Subcutaneous abdominal adipose tissue (tissue), 5 donors: ENCODE measurements around the gene SLC17A6.

Source experiments
- H3K27ac ChIP-seq: one replicate; pipeline ENCODE4 v1.7.0; 2013; ENCODE audit warnings: low read depth, mild to moderate bottlenecking, inconsistent platforms, low read length, moderate library complexity
- H3K27me3 ChIP-seq, 5 donors: one replicate each; pipeline ENCODE4 v1.7.0; 2013; ENCODE audit warnings: low read length in 5 of 5, inconsistent platforms in 1 of 5; ENCODE audit not compliant: control insufficient read depth in 5 of 5, insufficient read depth in 4 of 5
- H3K36me3 ChIP-seq, 5 donors: one replicate each; pipeline ENCODE4 v1.7.0; 2013; ENCODE audit warnings: low read length in 5 of 5; ENCODE audit not compliant: control insufficient read depth in 5 of 5, insufficient read depth in 5 of 5
- H3K4me1 ChIP-seq, 5 donors: one replicate each; pipeline ENCODE4 v1.7.0; 2013; ENCODE audit warnings: low read length in 5 of 5, mild to moderate bottlenecking in 3 of 5, moderate library complexity in 1 of 5; ENCODE audit not compliant: control insufficient read depth in 5 of 5, insufficient read depth in 5 of 5
- H3K4me3 ChIP-seq, 5 donors: one replicate each; pipeline ENCODE4 v1.7.0; 2013; ENCODE audit warnings: low read length in 5 of 5, low read depth in 1 of 5
- H3K9ac ChIP-seq, 5 donors: one replicate each; pipeline ENCODE4 v1.7.0; 2013; ENCODE audit warnings: low read length in 5 of 5, mild to moderate bottlenecking in 4 of 5, moderate library complexity in 3 of 5
- H3K9me3 ChIP-seq, 5 donors: one replicate each; pipeline ENCODE4 v1.7.0; 2013; ENCODE audit warnings: low read length in 5 of 5; ENCODE audit not compliant: control insufficient read depth in 5 of 5
- donor health status: healthy.
- donor health status: healthy.
- donor health status: healthy.
- donor health status: healthy.
- donor health status: healthy.

Gene SLC17A6

DNA sequence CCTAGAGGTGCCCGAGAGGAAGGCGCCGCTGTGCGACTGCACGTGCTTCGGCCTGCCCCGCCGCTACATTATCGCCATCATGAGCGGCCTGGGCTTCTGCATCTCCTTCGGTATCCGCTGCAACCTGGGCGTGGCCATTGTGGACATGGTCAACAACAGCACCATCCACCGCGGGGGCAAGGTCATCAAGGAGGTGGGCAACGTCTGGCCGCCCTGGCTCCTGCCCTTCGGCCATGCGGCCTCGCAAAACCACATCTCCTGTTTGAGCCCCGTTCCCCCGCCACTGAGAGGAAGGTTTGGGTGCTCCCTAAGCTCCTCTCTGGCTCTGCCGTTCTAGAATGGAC lies 3.4 kb downstream of the SLC17A6 start:
- H3K36me3 ChIP-seq = no peaks in the 10 kb centered on the region
- peaks cover 52 to 71% (median 59%) of the 10 kb centered on the region in 5 donors for H3K27me3 ChIP-seq
- H3K4me1 ChIP-seq = peaks cover 0 to 5% (median 0%) of the 10 kb centered on the region in 5 donors
- peaks cover 0 to 3% (median 0%) of the 10 kb centered on the region in 5 donors for H3K9me3 ChIP-seq
- H3K27ac ChIP-seq = no peak overlapping the region
- H3K9ac ChIP-seq = no peak overlapping the region
- H3K4me3 ChIP-seq = no peak overlapping the region

DNA sequence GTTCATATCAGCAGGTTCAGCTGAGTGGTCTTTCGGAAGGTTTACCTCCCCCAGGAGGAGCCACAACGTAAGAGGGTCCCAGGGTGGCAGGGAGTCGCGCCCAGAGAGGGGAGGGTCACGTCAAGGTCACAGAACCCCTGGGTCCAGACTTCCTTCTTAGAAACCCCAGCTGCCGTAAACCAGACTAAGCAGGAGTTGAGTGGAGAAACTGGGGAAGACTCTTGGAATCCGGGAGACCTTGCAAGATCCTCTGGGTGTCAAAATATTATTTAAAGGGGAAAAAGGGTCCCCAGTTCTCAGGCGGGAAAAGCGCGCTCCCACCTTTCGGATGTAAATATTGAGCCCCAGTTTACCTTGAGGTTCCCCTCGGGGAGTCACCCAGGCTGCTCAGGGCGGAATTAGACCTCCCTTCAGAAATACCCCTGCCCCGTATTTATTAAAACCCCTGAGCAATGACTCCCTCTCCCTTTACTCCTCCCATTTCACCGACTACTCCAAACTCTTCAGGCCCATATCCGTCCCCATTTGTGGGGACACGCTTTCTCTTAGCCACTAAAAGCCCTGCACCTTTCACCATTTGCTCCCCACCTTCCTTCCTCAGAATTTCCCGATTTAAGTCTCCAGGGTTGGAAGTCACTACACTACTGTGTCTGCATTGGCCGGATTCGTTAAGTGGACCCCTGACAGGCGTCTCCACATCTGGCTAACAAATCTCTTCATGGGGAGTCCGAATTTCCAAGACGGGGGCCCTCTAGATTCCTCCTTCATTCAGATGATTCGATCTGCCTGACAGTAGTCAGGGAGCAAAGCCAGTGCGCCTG lies 4.2 kb downstream of the SLC17A6 start:
- Histone ChIP-seq H3K9me3 (peaks cover 0 to 3% (median 0%) of the 10 kb centered on the region in 5 donors), H3K36me3 (no peaks in the 10 kb centered on the region), H3K9ac (no peak overlapping the region), H3K4me1 (peaks cover 0 to 5% (median 0%) of the 10 kb centered on the region in 5 donors), H3K4me3 (no peak overlapping the region), H3K27me3 (peaks cover 52 to 69% (median 57%) of the 10 kb centered on the region in 5 donors), H3K27ac (no peak overlapping the region)

DNA sequence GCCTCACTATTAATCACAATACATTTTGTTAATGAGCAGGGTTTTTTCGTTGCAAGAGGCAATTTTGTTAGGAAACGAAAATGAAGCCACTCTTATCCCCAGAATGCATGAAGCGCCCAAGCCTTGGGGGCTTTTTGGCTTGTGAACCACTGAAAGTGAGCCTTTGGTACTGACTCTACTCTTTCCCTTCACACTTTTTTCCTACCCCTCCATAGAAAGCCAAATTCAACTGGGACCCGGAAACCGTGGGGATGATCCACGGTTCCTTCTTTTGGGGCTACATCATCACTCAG lies 4.8 kb downstream of the SLC17A6 start:
- Histone ChIP-seq H3K9ac (no peak overlapping the region), H3K27ac (no peak overlapping the region), H3K27me3 (peaks cover 48 to 64% (median 52%) of the 10 kb centered on the region in 5 donors), H3K36me3 (no peaks in the 10 kb centered on the region), H3K9me3 (peaks cover 0 to 3% (median 0%) of the 10 kb centered on the region in 5 donors), H3K4me3 (no peak overlapping the region), H3K4me1 (peaks cover 0 to 5% (median 0%) of the 10 kb centered on the region in 5 donors)

GRCh38 chr11:22343371-22344032 lies 5.3 kb downstream of the SLC17A6 start:
- Histone ChIP-seq H3K4me3 (no peak overlapping the region), H3K27me3 (peaks cover 43 to 59% (median 46%) of the 10 kb centered on the region in 5 donors), H3K27ac (no peak overlapping the region), H3K4me1 (peaks cover 0 to 5% (median 0%) of the 10 kb centered on the region in 5 donors), H3K9ac (no peak overlapping the region), H3K9me3 (peaks cover 0 to 3% (median 0%) of the 10 kb centered on the region in 5 donors), H3K36me3 (no peaks in the 10 kb centered on the region)

- no peak overlapping the region for H3K4me3 ChIP-seq
- H3K27me3 ChIP-seq = peaks cover 40 to 57% (median 44%) of the 10 kb centered on the region in 5 donors
- no peak overlapping the region for H3K9ac ChIP-seq
- H3K36me3 ChIP-seq = no peaks in the 10 kb centered on the region
- H3K4me1 ChIP-seq = peaks cover 0 to 6% (median 0%) of the 10 kb centered on the region in 5 donors
- H3K27ac ChIP-seq = no peak overlapping the region
- H3K9me3 ChIP-seq = peaks cover 0 to 3% (median 0%) of the 10 kb centered on the region in 5 donors
These were observed 5.9 kb downstream of the SLC17A6 start for GRCh38 chr11:22344081-22344480.

DNA sequence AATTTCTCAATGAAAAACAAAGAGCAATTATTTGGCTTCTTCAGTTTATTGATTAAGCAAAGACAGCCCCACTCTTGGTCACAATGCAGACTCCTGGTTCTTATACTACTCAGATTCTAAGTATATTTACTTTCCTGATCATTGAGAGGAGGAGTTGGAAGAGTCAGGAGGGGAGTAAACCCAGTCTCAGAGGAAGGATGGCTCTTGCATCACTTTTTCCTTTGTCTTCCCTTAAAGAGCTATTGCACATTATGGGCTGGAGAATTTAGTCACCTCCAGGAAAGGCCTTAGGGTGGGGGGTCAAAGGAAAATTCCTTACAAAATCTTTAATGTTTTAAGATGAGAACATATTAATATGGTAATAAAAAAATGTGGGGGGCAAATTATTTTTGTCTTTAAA lies 8.1 kb downstream of the SLC17A6 start:
- Histone ChIP-seq H3K27ac (no peak overlapping the region), H3K9ac (no peak overlapping the region), H3K4me1 (peaks cover 0 to 6% (median 0%) of the 10 kb centered on the region in 5 donors), H3K36me3 (no peaks in the 10 kb centered on the region), H3K9me3 (peaks cover 0 to 3% (median 0%) of the 10 kb centered on the region in 5 donors), H3K4me3 (no peak overlapping the region), H3K27me3 (peaks cover 24 to 42% (median 33%) of the 10 kb centered on the region in 5 donors)

DNA sequence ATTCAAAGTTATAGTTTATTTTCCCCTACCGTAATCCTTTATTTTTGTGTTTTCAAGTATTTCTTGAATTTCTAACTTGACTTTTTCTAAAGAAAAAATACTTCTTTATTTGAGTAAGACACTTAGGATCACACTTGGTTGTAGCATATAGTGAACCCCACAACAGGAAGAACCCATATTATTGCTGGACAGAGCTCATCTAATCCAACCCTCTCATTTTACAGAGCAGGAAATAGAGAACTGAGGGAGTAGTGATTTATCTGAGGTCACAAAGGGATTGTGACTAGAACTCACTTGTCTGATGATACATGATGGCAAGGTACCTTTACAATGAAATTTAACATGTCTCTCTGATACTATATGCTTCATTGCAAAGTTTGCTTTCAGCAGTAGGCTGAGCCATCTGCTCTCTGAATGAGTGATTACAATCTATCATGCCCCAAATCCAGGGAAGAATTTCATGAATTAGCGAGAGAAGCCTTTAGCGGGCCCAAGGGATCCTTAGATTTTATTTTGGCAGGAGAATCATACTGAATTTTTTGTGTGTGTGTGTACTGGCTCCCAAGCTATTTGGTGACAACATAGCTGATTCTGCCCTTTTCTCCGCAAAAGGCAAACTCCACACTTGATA lies 9.8 kb downstream of the SLC17A6 start:
- H3K27ac ChIP-seq = no peak overlapping the region
- H3K4me3 ChIP-seq = no peak overlapping the region
- H3K4me1 ChIP-seq = peaks cover 0 to 6% (median 0%) of the 10 kb centered on the region in 5 donors
- peaks cover 11 to 26% (median 17%) of the 10 kb centered on the region in 5 donors for H3K27me3 ChIP-seq
- H3K9me3 ChIP-seq = no peaks in the 10 kb centered on the region
- H3K9ac ChIP-seq = no peak overlapping the region
- H3K36me3 ChIP-seq = no peaks in the 10 kb centered on the region

GRCh38 chr11:22349491-22349890 lies 11.3 kb downstream of the SLC17A6 start:
- Histone ChIP-seq H3K4me1 (peaks cover 0 to 6% (median 0%) of the 10 kb centered on the region in 5 donors), H3K36me3 (no peaks in the 10 kb centered on the region), H3K9ac (no peak overlapping the region), H3K4me3 (no peak overlapping the region), H3K27ac (no peak overlapping the region), H3K9me3 (no peaks in the 10 kb centered on the region), H3K27me3 (peaks cover 0 to 11% (median 4%) of the 10 kb centered on the region in 5 donors)

GRCh38 chr11:22359295-22359694 lies 21.1 kb downstream of the SLC17A6 start:
- Histone ChIP-seq H3K27ac (no peak overlapping the region), H3K9me3 (no peaks in the 10 kb centered on the region), H3K9ac (no peak overlapping the region), H3K4me3 (no peak overlapping the region), H3K27me3 (no peaks in the 10 kb centered on the region), H3K4me1 (no peaks in the 10 kb centered on the region), H3K36me3 (no peaks in the 10 kb centered on the region)

DNA sequence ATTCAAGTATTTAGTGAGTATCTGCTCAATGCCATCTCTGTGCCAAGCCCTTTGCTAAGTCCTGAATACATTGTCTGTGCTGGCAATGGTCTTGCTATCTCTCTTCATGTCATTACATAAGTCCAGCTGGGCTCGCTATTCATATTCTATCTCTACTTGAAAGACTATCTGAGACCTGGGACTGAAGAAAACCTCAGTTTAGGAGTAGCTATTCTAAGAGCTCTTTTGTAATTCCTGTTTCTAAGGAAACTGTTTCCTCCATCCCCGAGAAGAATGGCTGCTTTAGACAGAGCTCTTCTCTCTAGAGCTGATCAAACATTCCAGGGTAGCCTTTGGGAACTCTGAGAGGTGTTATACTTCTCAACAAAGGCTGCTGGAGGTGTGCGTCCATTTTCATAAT lies 33.0 kb downstream of the SLC17A6 start:
- Histone ChIP-seq H3K9ac (no peak overlapping the region), H3K9me3 (no peaks in the 10 kb centered on the region), H3K27ac (no peak overlapping the region), H3K36me3 (no peaks in the 10 kb centered on the region), H3K4me1 (no peaks in the 10 kb centered on the region), H3K27me3 (no peaks in the 10 kb centered on the region), H3K4me3 (no peak overlapping the region)
